Measurements from ENCODE around the gene FAM117B. TPM values are rescaled to one million over a fixed set of nuclear protein-coding genes. Genes with fewer than 3 reads are reported as not detected.

The FAM117B gene
- total and polyA plus RNA-seq, 4 donors: 0.65 to 3.4 (median 2.4) TPM

DNA sequence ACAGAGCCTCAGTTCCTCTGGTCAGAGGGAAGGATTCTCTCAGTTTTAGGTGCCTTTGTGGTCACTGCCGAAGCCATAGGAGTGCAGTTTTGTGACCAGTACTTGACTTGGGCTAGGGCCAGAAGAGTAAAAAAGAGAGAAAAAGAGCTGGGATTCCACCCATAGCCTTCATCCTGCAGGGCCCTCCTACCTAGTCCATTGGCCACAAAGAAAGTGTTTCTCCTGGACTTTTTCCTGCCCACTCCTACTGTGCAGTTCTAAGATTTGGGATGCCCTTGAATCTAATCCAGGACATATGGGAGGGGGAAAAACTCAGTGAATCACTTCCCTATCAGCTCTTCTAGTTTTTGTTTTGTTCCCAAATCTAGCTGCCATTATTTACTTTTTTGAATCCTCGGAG, 26.0 kb downstream of the FAM117B start (continued):
- no peak for TF ChIP-seq REST (IDR thresholded peaks at IDR 0.05)
- no peak for TF ChIP-seq ATF3 (IDR thresholded peaks at IDR 0.05)
- TF ChIP-seq RAD21 (IDR thresholded peaks at IDR 0.05): no peak
- TF ChIP-seq GABPA (IDR thresholded peaks at IDR 0.05 in 1 of 2, conservative IDR thresholded peaks at IDR 0.05 in 1 of 2): no peak
- TF ChIP-seq, protein P1, sequence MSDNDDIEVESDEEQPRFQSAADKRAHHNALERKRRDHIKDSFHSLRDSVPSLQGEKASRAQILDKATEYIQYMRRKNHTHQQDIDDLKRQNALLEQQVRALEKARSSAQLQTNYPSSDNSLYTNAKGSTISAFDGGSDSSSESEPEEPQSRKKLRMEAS (IDR thresholded peaks at IDR 0.05): no peak
- no peak for TF ChIP-seq SP1 (IDR thresholded peaks at IDR 0.05)

DNA sequence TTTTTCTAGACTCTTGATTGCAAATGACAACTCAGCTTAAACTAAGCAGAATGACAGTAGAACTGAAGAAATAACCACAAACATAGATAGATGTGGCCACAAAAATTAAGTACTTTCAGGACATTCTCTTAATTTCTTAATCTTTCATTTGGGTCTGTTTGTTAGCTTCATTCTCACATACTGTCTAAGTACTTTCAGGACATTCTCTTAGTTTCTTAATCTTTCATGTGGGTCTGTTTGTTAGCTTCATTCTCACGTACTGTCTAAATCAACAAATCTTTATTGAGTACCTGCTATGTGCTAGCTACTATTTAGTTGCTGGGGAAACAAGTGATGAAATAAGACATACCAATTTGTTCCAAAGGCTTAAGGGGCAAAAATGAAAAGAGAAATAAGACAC, 35.1 kb downstream of the FAM117B start:
- no peak overlapping the region for H3K27ac ChIP-seq (ENCODE audit: low read depth in 1 of 2, low read length in 2 of 2)
- DNase-seq (ENCODE audit: low spot score): no peak
- WGBS: 82% methylated on average over 1 of the region's 1 CpG
- no peaks in the 10 kb centered on the region for H3K27me3 ChIP-seq (ENCODE audit: control insufficient read depth in 4 of 4, insufficient read depth in 4 of 4, low read length in 3 of 4)
- H3K36me3 ChIP-seq (ENCODE audit: control insufficient read depth in 4 of 4, insufficient read depth in 3 of 4, low read depth in 1 of 4, low read length in 3 of 4): no peaks in the 10 kb centered on the region
- TF ChIP-seq JUND (IDR thresholded peaks at IDR 0.05) (no peak), REST (IDR thresholded peaks at IDR 0.05) (no peak), EGR1 (IDR thresholded peaks at IDR 0.05; ENCODE audit: low read depth in 2 of 2) (no peak), HNF4A (conservative IDR thresholded peaks at IDR 0.05) (no peak), ATF3 (IDR thresholded peaks at IDR 0.05) (no peak), ZBTB33 (IDR thresholded peaks at IDR 0.05) (no peak), CTCF (IDR thresholded peaks at IDR 0.05; ENCODE audit: low read depth, low read length, missing input control) (no peak), HNF4G (IDR thresholded peaks at IDR 0.05) (no peak), YY1 (IDR thresholded peaks at IDR 0.05) (no peak), FOXA1 (IDR thresholded peaks at IDR 0.05) (no peak), TAF1 (conservative IDR thresholded peaks at IDR 0.05) (no peak), FOXA2 (IDR thresholded peaks at IDR 0.05) (no peak), RAD21 (IDR thresholded peaks at IDR 0.05) (no peak), SP1 (IDR thresholded peaks at IDR 0.05) (no peak), NR2F2 (IDR thresholded peaks at IDR 0.05) (no peak), RXRA (IDR thresholded peaks at IDR 0.05) (no peak), GABPA (IDR thresholded peaks at IDR 0.05 in 1 of 2, conservative IDR thresholded peaks at IDR 0.05 in 1 of 2) (no peak)
- TF ChIP-seq, protein P1 (IDR thresholded peaks at IDR 0.05): no peak
- H3K9ac ChIP-seq (ENCODE audit: low read depth in 1 of 2, low read length in 2 of 2): no peak overlapping the region
- no peaks in the 10 kb centered on the region for H3K9me3 ChIP-seq (ENCODE audit: control insufficient read depth in 4 of 4, low read length in 3 of 4)
- peaks cover 0 to 3% (median 0%) of the 10 kb centered on the region in 4 donors for H3K4me1 ChIP-seq (ENCODE audit: control insufficient read depth in 4 of 4, insufficient read depth in 4 of 4, low read length in 3 of 4)
- H3K4me3 ChIP-seq (ENCODE audit: low read depth in 1 of 3, low read length in 3 of 3): no peak overlapping the region
